Glomerular endothelial cell (primary cell): ENCODE measurements around the gene ZNF480. TPM values are rescaled to one million over a fixed set of nuclear protein-coding genes. Genes with fewer than 3 reads are reported as not detected.
"Not testable (repeated sequence)": the region's sequence is repeated elsewhere in the genome, so short reads cannot be mapped to it uniquely, and the experiment has no call there.

Experiments used
- DNase-seq: peaks from one replicate; pipeline ENCODE4 v3.0.0-alpha.2; 2011; ENCODE audit warnings: low read depth, low spot score; ENCODE audit errors: extremely low read depth
- total RNA-seq: library from RNA; depleted of rRNA; stranded (reverse); fragments of >200 nt; gene quantifications from 2 replicates; pipeline ENCODE4 v1.2.3, GENCODE V29; 2015

The ZNF480 gene
- total RNA-seq, 1 donor from 2014 or later: 4.0 TPM

- DNase-seq: no peak
These were observed 39.9 kb downstream of the ZNF480 start for GRCh38 chr19:52336791-52337381.

- not testable (repeated sequence) for DNase-seq
These were observed 42.1 kb downstream of the ZNF480 start for GRCh38 chr19:52339022-52339421.

GRCh38 chr19:52343548-52343947 is 46.6 kb downstream of the ZNF480 start:
- no peak for DNase-seq

GRCh38 chr19:52345162-52345561 is 48.2 kb downstream of the ZNF480 start:
- DNase-seq: no peak

- DNase-seq: no peak
These were observed 54.5 kb downstream of the ZNF480 start for GRCh38 chr19:52351512-52351911.

- no peak for DNase-seq
These were observed 69.5 kb downstream of the ZNF480 start for GRCh38 chr19:52366414-52366824.

GRCh38 chr19:52369559-52370340 is 72.8 kb downstream of the ZNF480 start, which contains the start of gene ZNF880:
Gene ZNF880 (plus strand): TSS chr19:52369923. CDS start chr19:52369966, 43 bp downstream.
- DNase-seq: peak; percentile 56

- DNase-seq: no peak
These were observed 73.4 kb downstream of the ZNF480 start for GRCh38 chr19:52370341-52370710.

Other genes with a start within 250 kb of the ZNF480 start
- gene ZNF432, start 248.3 kb upstream of the ZNF480 start, total RNA-seq: 6.1 and 7.7 TPM in 2 replicates
- 6.8 and 14.8 TPM in 2 replicates for gene ZNF841, start 201.4 kb upstream of the ZNF480 start, total RNA-seq
- gene ZNF616, start 157.2 kb upstream of the ZNF480 start, total RNA-seq: 5.1 and 7.5 TPM in 2 replicates
- gene ZNF836, start 125.5 kb upstream of the ZNF480 start, total RNA-seq: 5.5 and 10.2 TPM in 2 replicates
- 322 and 337 TPM in 2 replicates for gene PPP2R1A, start 107.1 kb upstream of the ZNF480 start, total RNA-seq
- 9.1 and 9.5 TPM in 2 replicates for gene ZNF766, start 27.6 kb upstream of the ZNF480 start, total RNA-seq
- gene ZNF610, start 39.1 kb downstream of the ZNF480 start, total RNA-seq: 4.9 and 5.3 TPM in 2 replicates
- gene ZNF880, start 72.8 kb downstream of the ZNF480 start, total RNA-seq: 11.3 and 24.8 TPM in 2 replicates
- gene ZNF528, start 100.7 kb downstream of the ZNF480 start, total RNA-seq: 15.7 and 25.4 TPM in 2 replicates
- gene ZNF534, start 132.0 kb downstream of the ZNF480 start, total RNA-seq: not detected in 2 replicates
- 3.5 and 4.3 TPM in 2 replicates for gene ZNF578, start 156.4 kb downstream of the ZNF480 start, total RNA-seq
- 7.1 and 19.3 TPM in 2 replicates for gene ZNF808, start 230.5 kb downstream of the ZNF480 start, total RNA-seq